Measurements from ENCODE around the gene TRAK1. TPM values are rescaled to one million over a fixed set of nuclear protein-coding genes. Genes with fewer than 3 reads are reported as not detected.

Gene TRAK1
- total and polyA plus RNA-seq, 2 experiments from 2014 or later = 28.6 to 74.5 TPM

- peak overlapping the region; percentile 84 for H3K27ac ChIP-seq
- H3K9me3 ChIP-seq (ENCODE audit: low read depth) = no peaks in the 10 kb centered on the region
- TF ChIP-seq, protein P1, sequence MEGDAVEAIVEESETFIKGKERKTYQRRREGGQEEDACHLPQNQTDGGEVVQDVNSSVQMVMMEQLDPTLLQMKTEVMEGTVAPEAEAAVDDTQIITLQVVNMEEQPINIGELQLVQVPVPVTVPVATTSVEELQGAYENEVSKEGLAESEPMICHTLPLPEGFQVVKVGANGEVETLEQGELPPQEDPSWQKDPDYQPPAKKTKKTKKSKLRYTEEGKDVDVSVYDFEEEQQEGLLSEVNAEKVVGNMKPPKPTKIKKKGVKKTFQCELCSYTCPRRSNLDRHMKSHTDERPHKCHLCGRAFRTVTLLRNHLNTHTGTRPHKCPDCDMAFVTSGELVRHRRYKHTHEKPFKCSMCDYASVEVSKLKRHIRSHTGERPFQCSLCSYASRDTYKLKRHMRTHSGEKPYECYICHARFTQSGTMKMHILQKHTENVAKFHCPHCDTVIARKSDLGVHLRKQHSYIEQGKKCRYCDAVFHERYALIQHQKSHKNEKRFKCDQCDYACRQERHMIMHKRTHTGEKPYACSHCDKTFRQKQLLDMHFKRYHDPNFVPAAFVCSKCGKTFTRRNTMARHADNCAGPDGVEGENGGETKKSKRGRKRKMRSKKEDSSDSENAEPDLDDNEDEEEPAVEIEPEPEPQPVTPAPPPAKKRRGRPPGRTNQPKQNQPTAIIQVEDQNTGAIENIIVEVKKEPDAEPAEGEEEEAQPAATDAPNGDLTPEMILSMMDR (IDR thresholded peaks at IDR 0.05; ENCODE audit: low read depth, low read length) = no peak
- no peak overlapping the region for H3K4me3 ChIP-seq
- DNase-seq (ENCODE audit: low read depth in 1 of 2, low spot score in 1 of 2) = peak; percentile 78 to 86
- no peaks in the 10 kb centered on the region for H3K36me3 ChIP-seq
- H3K27me3 ChIP-seq = no peaks in the 10 kb centered on the region
- peaks cover 17% of the 10 kb centered on the region for H3K4me1 ChIP-seq (ENCODE audit: low read depth)
Observed at GRCh38 chr3:42179110-42179725, 88.1 kb downstream of the TRAK1 start.

DNA sequence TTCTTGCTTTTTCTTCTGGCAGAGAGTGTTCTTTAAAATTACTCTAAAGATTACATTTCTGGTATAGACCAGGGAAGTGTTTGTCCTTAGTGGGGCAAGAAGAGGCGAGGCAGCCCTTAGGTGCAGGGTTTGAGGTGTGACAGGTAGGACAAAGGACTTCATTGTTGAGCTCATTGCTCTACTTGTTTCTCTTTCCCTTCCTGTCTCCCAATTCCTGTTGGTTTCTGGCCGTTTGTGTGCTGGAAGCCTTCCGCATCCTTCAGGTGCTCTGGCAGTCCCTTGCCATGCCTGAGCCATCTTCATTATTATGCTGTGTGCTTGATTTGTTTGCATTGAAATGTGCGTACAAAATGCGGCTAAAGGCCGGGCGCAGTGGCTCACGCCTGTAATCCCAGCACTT is 89.7 kb downstream of the TRAK1 start:
- Histone ChIP-seq H3K4me3 (no peak overlapping the region), H3K9me3 (ENCODE audit: low read depth) (no peaks in the 10 kb centered on the region), H3K27ac (no peak overlapping the region), H3K36me3 (no peaks in the 10 kb centered on the region), H3K4me1 (ENCODE audit: low read depth) (peaks cover 10% of the 10 kb centered on the region), H3K27me3 (no peaks in the 10 kb centered on the region)
- no peak for DNase-seq (ENCODE audit: low read depth in 1 of 2, low spot score in 1 of 2)
- TF ChIP-seq, protein P1 (IDR thresholded peaks at IDR 0.05; ENCODE audit: low read depth, low read length) = no peak

GRCh38 chr3:42182555-42182954 is 91.4 kb downstream of the TRAK1 start:
- Histone ChIP-seq H3K4me1 (ENCODE audit: low read depth) (peaks cover 10% of the 10 kb centered on the region), H3K4me3 (no peak overlapping the region), H3K27ac (no peak overlapping the region), H3K9me3 (ENCODE audit: low read depth) (no peaks in the 10 kb centered on the region), H3K27me3 (no peaks in the 10 kb centered on the region), H3K36me3 (no peaks in the 10 kb centered on the region)
- TF ChIP-seq, protein P1 (IDR thresholded peaks at IDR 0.05; ENCODE audit: low read depth, low read length) = no peak
- DNase-seq (ENCODE audit: low read depth in 1 of 2, low spot score in 1 of 2) = peak; percentile 13 to 20

- H3K9me3 ChIP-seq (ENCODE audit: low read depth) = no peaks in the 10 kb centered on the region
- peaks cover 8% of the 10 kb centered on the region for H3K4me1 ChIP-seq (ENCODE audit: low read depth)
- peaks cover 2% of the 10 kb centered on the region for H3K36me3 ChIP-seq
- H3K4me3 ChIP-seq = no peak overlapping the region
- TF ChIP-seq, protein P1 (IDR thresholded peaks at IDR 0.05; ENCODE audit: low read depth, low read length) = no peak
- no peak overlapping the region for H3K27ac ChIP-seq
- H3K27me3 ChIP-seq = no peaks in the 10 kb centered on the region
- DNase-seq (ENCODE audit: low read depth in 1 of 2, low spot score in 1 of 2) = no peak
Observed at GRCh38 chr3:42183991-42184632, 93.0 kb downstream of the TRAK1 start.

- Histone ChIP-seq H3K36me3 (peaks cover 3% of the 10 kb centered on the region), H3K9me3 (ENCODE audit: low read depth) (no peaks in the 10 kb centered on the region), H3K4me1 (ENCODE audit: low read depth) (peaks cover 2% of the 10 kb centered on the region), H3K27ac (no peak overlapping the region), H3K4me3 (no peak overlapping the region), H3K27me3 (no peaks in the 10 kb centered on the region)
- TF ChIP-seq, protein P1 (IDR thresholded peaks at IDR 0.05; ENCODE audit: low read depth, low read length) = no peak
- DNase-seq (ENCODE audit: low read depth in 1 of 2, low spot score in 1 of 2) = no peak
Observed at GRCh38 chr3:42184651-42185443, 93.7 kb downstream of the TRAK1 start.
